Endodermal cell (in vitro differentiated cells): ENCODE results near the gene LEP. TPM values are rescaled to one million over a fixed set of nuclear protein-coding genes. Genes with fewer than 3 reads are reported as not detected.

ENCODE experiments used
- DNase-seq: peaks from one replicate; pipeline ENCODE4 v3.0.0-alpha.2; 2017
- H3K27ac ChIP-seq: 2 replicates; pipeline ENCODE4 v1.5.1; 2013; ENCODE audit warnings: mild to moderate bottlenecking, low read depth, low read length, moderate library complexity
- H3K27me3 ChIP-seq: 2 replicates; pipeline ENCODE4 v1.6.1; 2013; ENCODE audit warnings: mild to moderate bottlenecking, low read length, moderate library complexity; ENCODE audit not compliant: insufficient read depth, control insufficient read depth, poor library complexity, severe bottlenecking
- H3K36me3 ChIP-seq: 2 replicates; pipeline ENCODE4 v1.7.0; 2013; ENCODE audit warnings: mild to moderate bottlenecking, low read length, moderate library complexity; ENCODE audit not compliant: control insufficient read depth, insufficient read depth
- H3K4me1 ChIP-seq: one replicate; pipeline ENCODE4 v1.7.0; 2013; ENCODE audit warnings: low read length; ENCODE audit not compliant: control insufficient read depth, insufficient read depth
- H3K4me3 ChIP-seq: 2 replicates; pipeline ENCODE4 v1.5.1; 2013; ENCODE audit warnings: mild to moderate bottlenecking, low read length, moderate library complexity
- H3K9ac ChIP-seq: 2 replicates; pipeline ENCODE4 v1.6.1; 2013; ENCODE audit warnings: mild to moderate bottlenecking, low read length, moderate library complexity; ENCODE audit not compliant: poor library complexity, severe bottlenecking; ENCODE audit errors: extremely low read depth
- H3K9me3 ChIP-seq: 2 replicates; pipeline ENCODE4 v1.6.1; 2013; ENCODE audit warnings: mild to moderate bottlenecking, low read length, moderate library complexity; ENCODE audit not compliant: control insufficient read depth
- H3K27ac Mint-ChIP-seq: 2 replicates; pipeline ENCODE4 v1.8.0; 2020; ENCODE audit warnings: mixed read lengths
- H3K27me3 Mint-ChIP-seq: 2 replicates; pipeline ENCODE4 v1.8.0; 2021; ENCODE audit warnings: mild to moderate bottlenecking, mixed read lengths; ENCODE audit not compliant: insufficient read depth
- H3K36me3 Mint-ChIP-seq: 2 replicates; pipeline ENCODE4 v1.8.0; 2020; ENCODE audit warnings: low read depth, mixed read lengths
- H3K4me1 Mint-ChIP-seq: 2 replicates; pipeline ENCODE4 v1.8.0; 2020; ENCODE audit warnings: mixed read lengths
- H3K4me3 Mint-ChIP-seq: 2 replicates; pipeline ENCODE4 v1.8.0; 2020; ENCODE audit warnings: mild to moderate bottlenecking, moderate library complexity, mixed read lengths
- H3K9me3 Mint-ChIP-seq: 2 replicates; pipeline ENCODE4 v1.8.0; 2020; ENCODE audit warnings: mild to moderate bottlenecking, mixed read lengths
- WGBS, 2 experiments: methylation state at CpG; one replicate each; pipeline versions ENCODE4 v1.1.5 to v1.1.7; 2013; ENCODE audit warnings: missing lambda C conversion rate in 2 of 2, mixed read lengths in 1 of 2; ENCODE audit not compliant: insufficient coverage in 1 of 2, insufficient read length in 1 of 2; 5-methylcytosine and 5-hydroxymethylcytosine counted together
- total RNA-seq, 2 donors: library from RNA; stranded (reverse); fragmentation: NEBNext Ultra II Directional in 1 of 2; extraction: Animal tissue kit (Norgen Biotek cat#: 25700) in 1 of 2; gene quantifications; 2 replicates in 1 of 2; 3 replicates in 1 of 2; pipeline ENCODE4 v1.2.1, GENCODE V29; 2021
- TF ChIP-seq, protein P1 (sequence below): fragments of 200-600 bp; sonication (generic); conservative IDR thresholded peaks from 2 replicates; pipeline ENCODE4 v1.5.0; 2021; ENCODE audit warnings: antibody characterized with exemption, mild to moderate bottlenecking

Gene LEP
- total RNA-seq, 2 donors from 2014 or later: not detected

DNA sequence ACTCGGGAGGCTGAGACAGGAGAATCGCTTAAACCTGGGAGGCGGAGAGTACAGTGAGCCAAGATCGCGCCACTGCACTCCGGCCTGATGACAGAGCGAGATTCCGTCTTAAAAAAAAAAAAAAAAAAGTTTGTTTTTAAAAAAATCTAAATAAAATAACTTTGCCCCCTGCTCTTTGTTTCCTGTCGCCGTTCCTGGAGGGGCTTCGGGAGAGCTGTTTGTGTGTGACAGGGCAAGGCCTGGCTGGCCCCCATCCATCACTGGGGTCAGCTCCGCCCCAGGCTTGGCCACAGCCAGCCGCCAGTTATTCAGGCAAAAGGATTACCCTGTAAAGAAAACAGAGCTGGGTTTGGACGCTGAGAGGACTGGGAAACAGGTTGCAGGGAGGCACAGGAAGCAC, 16.4 kb downstream of the LEP start:
- peaks cover 11% of the 10 kb centered on the region for H3K4me1 Mint-ChIP-seq
- WGBS, 2 experiments: 90 to 100% methylated on average over 1 to 9 of the region's 14 CpGs
- Histone ChIP-seq H3K9me3 (no peaks in the 10 kb centered on the region), H3K4me1 (no peaks in the 10 kb centered on the region), H3K9ac (no peak overlapping the region), H3K36me3 (no peaks in the 10 kb centered on the region), H3K27me3 (no peaks in the 10 kb centered on the region), H3K27ac (no peak overlapping the region), H3K4me3 (no peak overlapping the region)
- no peak for DNase-seq
- H3K4me3 Mint-ChIP-seq: no peak overlapping the region
- TF ChIP-seq, protein P1, sequence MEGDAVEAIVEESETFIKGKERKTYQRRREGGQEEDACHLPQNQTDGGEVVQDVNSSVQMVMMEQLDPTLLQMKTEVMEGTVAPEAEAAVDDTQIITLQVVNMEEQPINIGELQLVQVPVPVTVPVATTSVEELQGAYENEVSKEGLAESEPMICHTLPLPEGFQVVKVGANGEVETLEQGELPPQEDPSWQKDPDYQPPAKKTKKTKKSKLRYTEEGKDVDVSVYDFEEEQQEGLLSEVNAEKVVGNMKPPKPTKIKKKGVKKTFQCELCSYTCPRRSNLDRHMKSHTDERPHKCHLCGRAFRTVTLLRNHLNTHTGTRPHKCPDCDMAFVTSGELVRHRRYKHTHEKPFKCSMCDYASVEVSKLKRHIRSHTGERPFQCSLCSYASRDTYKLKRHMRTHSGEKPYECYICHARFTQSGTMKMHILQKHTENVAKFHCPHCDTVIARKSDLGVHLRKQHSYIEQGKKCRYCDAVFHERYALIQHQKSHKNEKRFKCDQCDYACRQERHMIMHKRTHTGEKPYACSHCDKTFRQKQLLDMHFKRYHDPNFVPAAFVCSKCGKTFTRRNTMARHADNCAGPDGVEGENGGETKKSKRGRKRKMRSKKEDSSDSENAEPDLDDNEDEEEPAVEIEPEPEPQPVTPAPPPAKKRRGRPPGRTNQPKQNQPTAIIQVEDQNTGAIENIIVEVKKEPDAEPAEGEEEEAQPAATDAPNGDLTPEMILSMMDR: no peak
- H3K36me3 Mint-ChIP-seq: no peaks in the 10 kb centered on the region
- H3K9me3 Mint-ChIP-seq: peaks cover 2% of the 10 kb centered on the region
- no peak overlapping the region for H3K27ac Mint-ChIP-seq
- H3K27me3 Mint-ChIP-seq: peaks cover 15% of the 10 kb centered on the region

DNA sequence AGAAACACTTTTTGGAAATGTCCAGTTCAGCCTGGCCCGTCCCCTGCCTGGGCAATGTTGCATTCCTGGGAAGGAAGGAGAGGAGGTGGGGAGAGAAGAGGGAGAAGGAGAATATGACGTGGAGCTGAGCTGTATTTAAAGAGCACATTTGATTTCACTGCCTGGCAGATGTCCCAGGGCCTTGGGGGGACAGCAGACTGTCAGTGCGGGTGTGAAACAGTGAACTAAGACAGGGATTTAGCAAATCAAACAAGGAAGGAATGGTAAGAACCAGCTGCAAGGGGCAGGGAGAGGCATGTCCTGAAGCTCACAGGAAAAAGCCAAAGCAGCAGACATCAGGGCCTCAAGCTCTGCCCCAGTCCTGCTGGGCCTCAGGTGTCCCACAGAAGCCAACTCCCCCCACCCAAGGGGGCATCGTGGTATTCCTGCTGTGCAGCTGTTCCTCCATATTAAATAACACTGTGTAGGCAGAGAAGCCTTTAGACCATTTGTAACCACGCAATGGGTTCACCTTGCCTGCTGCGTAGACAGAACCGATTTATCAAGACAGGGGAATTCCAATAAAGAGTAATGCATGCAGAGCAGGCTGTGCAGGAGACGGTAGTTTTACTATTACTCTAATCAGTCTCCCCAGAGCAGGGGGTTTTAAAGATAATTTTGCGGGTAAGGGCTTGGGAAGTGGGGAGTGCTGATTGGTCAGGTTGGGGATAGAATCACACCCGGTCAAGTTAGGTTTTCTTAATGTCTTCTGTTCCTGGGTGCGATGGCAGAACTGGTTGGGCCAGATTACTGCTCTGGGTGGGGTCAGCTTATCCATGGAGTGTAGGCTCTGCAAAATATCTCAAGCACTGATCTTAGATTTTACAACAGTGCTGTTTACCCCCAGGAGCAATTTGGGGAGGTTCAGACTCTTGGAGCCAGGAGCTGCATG, 18.3 kb downstream of the LEP start:
- H3K27me3 ChIP-seq: no peaks in the 10 kb centered on the region
- no peaks in the 10 kb centered on the region for H3K36me3 Mint-ChIP-seq
- H3K9me3 Mint-ChIP-seq: no peaks in the 10 kb centered on the region
- TF ChIP-seq, protein P1: no peak
- no peak overlapping the region for H3K9ac ChIP-seq
- peak; percentile 50 for DNase-seq
- H3K27me3 Mint-ChIP-seq: peaks cover 14% of the 10 kb centered on the region
- H3K4me3 Mint-ChIP-seq: no peak overlapping the region
- H3K27ac ChIP-seq: no peak overlapping the region
- no peaks in the 10 kb centered on the region for H3K4me1 ChIP-seq
- H3K27ac Mint-ChIP-seq: no peak overlapping the region
- no peaks in the 10 kb centered on the region for H3K36me3 ChIP-seq
- no peak overlapping the region for H3K4me3 ChIP-seq
- H3K4me1 Mint-ChIP-seq: peaks cover 11% of the 10 kb centered on the region
- no peaks in the 10 kb centered on the region for H3K9me3 ChIP-seq
- WGBS, 2 experiments: 83 to 87% methylated on average over 7 to 11 of the region's 11 CpGs

DNA sequence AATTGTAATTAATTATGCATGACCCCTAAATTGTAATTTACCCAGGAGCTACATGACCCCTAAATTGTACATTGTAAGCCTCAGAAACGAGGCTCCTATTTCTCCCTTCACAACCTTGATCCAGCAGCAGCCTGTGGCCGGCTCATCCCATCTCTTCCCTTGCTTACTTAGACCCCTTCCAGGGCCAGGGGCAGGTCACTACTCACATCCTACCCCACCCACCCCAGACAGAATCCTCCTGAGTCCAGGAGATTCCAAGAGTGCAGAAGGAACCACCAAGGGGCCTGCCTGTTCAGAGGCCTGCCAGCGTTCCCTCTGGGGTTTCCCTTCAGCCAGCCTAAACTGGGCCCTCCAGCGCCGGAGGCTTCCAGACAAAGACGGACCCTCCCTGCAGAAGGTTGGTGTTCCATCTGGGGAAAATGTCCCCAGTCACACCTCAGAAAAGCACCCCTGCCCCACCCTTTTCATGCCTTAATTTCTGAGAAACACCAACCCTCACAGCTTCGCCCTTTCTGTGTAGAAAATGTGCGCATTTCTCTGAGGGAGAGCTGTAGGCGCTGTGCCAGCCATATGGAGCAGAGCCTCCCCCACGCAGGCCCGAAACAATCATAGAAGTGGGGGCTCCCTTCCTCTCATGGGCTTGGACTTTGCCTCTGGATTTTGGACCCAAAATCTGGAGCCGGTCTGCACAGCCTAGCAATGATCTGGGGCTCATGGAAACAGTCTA, 19.2 kb downstream of the LEP start:
- H3K9me3 ChIP-seq: no peaks in the 10 kb centered on the region
- Mint-ChIP-seq H3K36me3 (no peaks in the 10 kb centered on the region), H3K9me3 (no peaks in the 10 kb centered on the region), H3K27ac (no peak overlapping the region), H3K4me1 (peaks cover 11% of the 10 kb centered on the region), H3K4me3 (no peak overlapping the region), H3K27me3 (peaks cover 11% of the 10 kb centered on the region)
- no peaks in the 10 kb centered on the region for H3K27me3 ChIP-seq
- TF ChIP-seq, protein P1: no peak
- no peak overlapping the region for H3K9ac ChIP-seq
- no peak overlapping the region for H3K4me3 ChIP-seq
- H3K27ac ChIP-seq: no peak overlapping the region
- H3K36me3 ChIP-seq: no peaks in the 10 kb centered on the region
- 92 to 95% methylated on average over 11 to 12 of the region's 12 CpGs for WGBS, 2 experiments
- no peaks in the 10 kb centered on the region for H3K4me1 ChIP-seq
- DNase-seq: no peak
